Fibroblast of mammary gland (primary cell): Measurements from ENCODE around the gene SCLT1.

Experiments used
- DNase-seq: peaks from one replicate; pipeline ENCODE4 v3.0.0-alpha.2; 2010; ENCODE audit warnings: low read depth
- H3K4me3 ChIP-seq: 2 replicates; pipeline ENCODE4 v1.5.1; 2011; ENCODE audit warnings: low read depth, mild to moderate bottlenecking, low read length, moderate library complexity; ENCODE audit not compliant: control insufficient read depth
- CTCF ChIP-seq: conservative IDR thresholded peaks from 2 replicates; pipeline ENCODE4 v1.5.1; 2011; ENCODE audit warnings: low read depth, low read length, inconsistent platforms; ENCODE audit not compliant: control insufficient read depth, insufficient read depth

SCLT1 gene

GRCh38 chr4:128841402-128841801, 251.9 kb downstream of the SCLT1 start:
- no peak overlapping the region for H3K4me3 ChIP-seq
- DNase-seq = no peak
- TF ChIP-seq CTCF = no peak

- TF ChIP-seq CTCF = no peak
- DNase-seq = no peak
- no peak overlapping the region for H3K4me3 ChIP-seq
Observed at GRCh38 chr4:128840711-128841318, 252.5 kb downstream of the SCLT1 start.

GRCh38 chr4:128837679-128838078, 255.7 kb downstream of the SCLT1 start:
- TF ChIP-seq CTCF = no peak

GRCh38 chr4:128837198-128837597, 256.1 kb downstream of the SCLT1 start:
- no peak overlapping the region for H3K4me3 ChIP-seq
- TF ChIP-seq CTCF = no peak
- DNase-seq = no peak

More at GRCh38 chr4:128837679-128838078, 255.7 kb downstream of the SCLT1 start:
- DNase-seq = no peak
- H3K4me3 ChIP-seq = no peak overlapping the region

GRCh38 chr4:128835498-128836222, 257.7 kb downstream of the SCLT1 start:
- H3K4me3 ChIP-seq = no peak overlapping the region
- no peak for TF ChIP-seq CTCF
- peak; percentile 28 for DNase-seq
